Stimulated activated effector memory CD8-positive, alpha-beta T cell treated with anti-CD3 and anti-CD28 coated beads, Interleukin-12 subunit alpha, Interleukin-12 subunit beta, amount 100 ng/mL, for 72 hours (primary cell): ENCODE data around the gene CORO1C.

ENCODE experiments used
- ATAC-seq: fragments of 150-1000 bp; cut with Tn5 transposase; 2 replicates; pipeline ENCODE4 v1.10.0; 2021
- DNase-seq, 2 donors: peaks; one replicate each; pipeline ENCODE4 v3.0.0; 2021 to 2022; ENCODE audit warnings: low spot score in 2 of 2
- H3K27ac Mint-ChIP-seq: one replicate; pipeline ENCODE4 v1.8.0; 2022; ENCODE audit warnings: mild to moderate bottlenecking, mixed read lengths
- H3K36me3 Mint-ChIP-seq: one replicate; pipeline ENCODE4 v1.8.0; 2022; ENCODE audit warnings: mild to moderate bottlenecking, mixed read lengths
- H3K4me1 Mint-ChIP-seq: one replicate; pipeline ENCODE4 v1.8.0; 2022; ENCODE audit warnings: mixed read lengths
- H3K4me3 Mint-ChIP-seq: one replicate; pipeline ENCODE4 v1.8.0; 2022; ENCODE audit warnings: mild to moderate bottlenecking, mixed read lengths
- H3K9me3 Mint-ChIP-seq: one replicate; pipeline ENCODE4 v1.8.0; 2022; ENCODE audit warnings: mixed read lengths

CORO1C gene

GRCh38 chr12:108699955-108700563, 31.3 kb downstream of the CORO1C start:
- Mint-ChIP-seq H3K27ac (no peak overlapping the region), H3K36me3 (peaks cover 22% of the 10 kb centered on the region), H3K4me1 (peaks cover 41% of the 10 kb centered on the region), H3K4me3 (no peak overlapping the region), H3K9me3 (no peaks in the 10 kb centered on the region)
- ATAC-seq (no peak), DNase-seq (no peak)

GRCh38 chr12:108697905-108698304, 33.4 kb downstream of the CORO1C start:
- Mint-ChIP-seq H3K4me1 (peaks cover 47% of the 10 kb centered on the region), H3K36me3 (peaks cover 26% of the 10 kb centered on the region), H3K4me3 (no peak overlapping the region), H3K27ac (no peak overlapping the region), H3K9me3 (no peaks in the 10 kb centered on the region)
- DNase-seq (no peak), ATAC-seq (no peak)

GRCh38 chr12:108696996-108697290, 34.4 kb downstream of the CORO1C start:
- DNase-seq: no peak
- ATAC-seq: no peak
- Mint-ChIP-seq H3K36me3 (peaks cover 26% of the 10 kb centered on the region), H3K4me1 (peaks cover 43% of the 10 kb centered on the region), H3K9me3 (no peaks in the 10 kb centered on the region), H3K4me3 (no peak overlapping the region), H3K27ac (no peak overlapping the region)

GRCh38 chr12:108696111-108696995, 35.0 kb downstream of the CORO1C start:
- ATAC-seq: peak; percentile 85
- Mint-ChIP-seq H3K4me3 (no peak overlapping the region), H3K36me3 (peaks cover 26% of the 10 kb centered on the region)

GRCh38 chr12:108694812-108695278, 36.5 kb downstream of the CORO1C start:
- Mint-ChIP-seq H3K9me3 (no peaks in the 10 kb centered on the region), H3K4me3 (no peak overlapping the region), H3K4me1 (peaks cover 58% of the 10 kb centered on the region), H3K36me3 (peaks cover 12% of the 10 kb centered on the region), H3K27ac (peak overlapping the region; percentile 81)
- peak in 1 of 2 donors; percentile 70 for DNase-seq
- peak; percentile 45 for ATAC-seq

More at GRCh38 chr12:108696111-108696995, 35.0 kb downstream of the CORO1C start:
- Mint-ChIP-seq H3K4me1 (peaks cover 44% of the 10 kb centered on the region), H3K27ac (peak overlapping the region; percentile 9), H3K9me3 (no peaks in the 10 kb centered on the region)
- peak in 1 of 2 donors; percentile 52 for DNase-seq

- DNase-seq (no peak), ATAC-seq (no peak)
- Mint-ChIP-seq H3K9me3 (no peaks in the 10 kb centered on the region), H3K4me1 (peaks cover 66% of the 10 kb centered on the region), H3K36me3 (peaks cover 7% of the 10 kb centered on the region), H3K4me3 (peak overlapping the region; percentile 17), H3K27ac (peak overlapping the region; percentile 14)
Observed at GRCh38 chr12:108693751-108694150, 37.6 kb downstream of the CORO1C start.

- no peak for ATAC-seq
- Mint-ChIP-seq H3K27ac (peak overlapping the region; percentile 14), H3K4me3 (peak overlapping the region; percentile 17), H3K36me3 (peaks cover 7% of the 10 kb centered on the region), H3K9me3 (no peaks in the 10 kb centered on the region), H3K4me1 (peaks cover 66% of the 10 kb centered on the region)
- DNase-seq: no peak
Observed at GRCh38 chr12:108693186-108693730, 38.1 kb downstream of the CORO1C start.

- H3K4me3 Mint-ChIP-seq: peak overlapping the region; percentile 79
- peaks cover 7% of the 10 kb centered on the region for H3K36me3 Mint-ChIP-seq
- ATAC-seq (no peak), DNase-seq (peak in 1 of 2 donors; percentile 53)
- H3K9me3 Mint-ChIP-seq: no peaks in the 10 kb centered on the region
- peak overlapping the region; percentile 98 for H3K27ac Mint-ChIP-seq
- H3K4me1 Mint-ChIP-seq: peaks cover 65% of the 10 kb centered on the region
Observed at GRCh38 chr12:108691998-108692808, 39.1 kb downstream of the CORO1C start.

- DNase-seq (peak; percentile 26 to 80), ATAC-seq (peak; percentile 79)
- Mint-ChIP-seq H3K36me3 (peaks cover 7% of the 10 kb centered on the region), H3K4me1 (peaks cover 57% of the 10 kb centered on the region), H3K4me3 (peak overlapping the region; percentile 79), H3K9me3 (no peaks in the 10 kb centered on the region), H3K27ac (peak overlapping the region; percentile 98)
Observed at GRCh38 chr12:108691175-108691997, 39.9 kb downstream of the CORO1C start.

- Mint-ChIP-seq H3K4me3 (peak overlapping the region; percentile 79), H3K9me3 (no peaks in the 10 kb centered on the region), H3K36me3 (peaks cover 7% of the 10 kb centered on the region), H3K4me1 (peaks cover 53% of the 10 kb centered on the region), H3K27ac (peak overlapping the region; percentile 98)
- ATAC-seq (no peak), DNase-seq (no peak)
Observed at GRCh38 chr12:108690542-108691174, 40.7 kb downstream of the CORO1C start.

GRCh38 chr12:108690191-108690518, 41.2 kb downstream of the CORO1C start:
- Mint-ChIP-seq H3K27ac (peak overlapping the region; percentile 93), H3K36me3 (peaks cover 5% of the 10 kb centered on the region), H3K4me1 (peaks cover 51% of the 10 kb centered on the region), H3K4me3 (peak overlapping the region; percentile 79), H3K9me3 (no peaks in the 10 kb centered on the region)
- ATAC-seq: no peak
- DNase-seq: no peak

GRCh38 chr12:108689314-108690190, 41.8 kb downstream of the CORO1C start:
- Mint-ChIP-seq H3K4me1 (peaks cover 47% of the 10 kb centered on the region), H3K36me3 (no peaks in the 10 kb centered on the region), H3K27ac (peak overlapping the region; percentile 93), H3K4me3 (peak overlapping the region; percentile 79), H3K9me3 (no peaks in the 10 kb centered on the region)
- ATAC-seq (peak; percentile 69), DNase-seq (peak in 1 of 2 donors; percentile 70)

GRCh38 chr12:108686780-108687179, 44.5 kb downstream of the CORO1C start:
- H3K27ac Mint-ChIP-seq: no peak overlapping the region
- H3K36me3 Mint-ChIP-seq: no peaks in the 10 kb centered on the region
- no peak overlapping the region for H3K4me3 Mint-ChIP-seq
- DNase-seq (no peak), ATAC-seq (no peak)
- peaks cover 39% of the 10 kb centered on the region for H3K4me1 Mint-ChIP-seq
- no peaks in the 10 kb centered on the region for H3K9me3 Mint-ChIP-seq
